Measurements from ENCODE around the gene OR8G1.
"Not testable (repeated sequence)": the region's sequence is repeated elsewhere in the genome, so short reads cannot be mapped to it uniquely, and the experiment has no call there.

Gene OR8G1

GRCh38 chr11:124240621-124241397, at the start of gene OR8G1:
Gene OR8G1 (plus strand): TSS chr11:124241095. CDS start chr11:124249676, 8,581 bp downstream.
- no peak for DNase-seq (ENCODE audit: extremely low read depth in 1 of 2, low read depth in 1 of 2)

- DNase-seq (ENCODE audit: extremely low read depth in 1 of 2, low read depth in 1 of 2) = no peak
Observed at GRCh38 chr11:124193221-124194010, 47.5 kb upstream of the OR8G1 start.

GRCh38 chr11:124194293-124195188, 46.4 kb upstream of the OR8G1 start:
- no peak for DNase-seq (ENCODE audit: extremely low read depth in 1 of 2, low read depth in 1 of 2)

GRCh38 chr11:124195189-124195734, 45.6 kb upstream of the OR8G1 start:
- DNase-seq (ENCODE audit: extremely low read depth in 1 of 2, low read depth in 1 of 2) = no peak

- DNase-seq (ENCODE audit: extremely low read depth in 1 of 2, low read depth in 1 of 2) = no peak
Observed at GRCh38 chr11:124197999-124198398, 42.9 kb upstream of the OR8G1 start.

- DNase-seq (ENCODE audit: extremely low read depth in 1 of 2, low read depth in 1 of 2) = no peak
Observed at GRCh38 chr11:124198897-124199296, 42.0 kb upstream of the OR8G1 start.

- DNase-seq (ENCODE audit: extremely low read depth in 1 of 2, low read depth in 1 of 2) = no peak
Observed at GRCh38 chr11:124199702-124200101, 41.2 kb upstream of the OR8G1 start.

- no peak for DNase-seq (ENCODE audit: extremely low read depth in 1 of 2, low read depth in 1 of 2)
Observed at GRCh38 chr11:124200671-124201070, 40.2 kb upstream of the OR8G1 start.

GRCh38 chr11:124202951-124203350, 37.9 kb upstream of the OR8G1 start:
- no peak for DNase-seq (ENCODE audit: extremely low read depth in 1 of 2, low read depth in 1 of 2)

- DNase-seq (ENCODE audit: extremely low read depth in 1 of 2, low read depth in 1 of 2) = no peak
Observed at GRCh38 chr11:124204008-124204407, 36.9 kb upstream of the OR8G1 start.

GRCh38 chr11:124207102-124207792, 33.6 kb upstream of the OR8G1 start:
- no peak for DNase-seq (ENCODE audit: extremely low read depth in 1 of 2, low read depth in 1 of 2)

- DNase-seq (ENCODE audit: extremely low read depth in 1 of 2, low read depth in 1 of 2) = no peak
Observed at GRCh38 chr11:124209824-124210357, 31.0 kb upstream of the OR8G1 start.

GRCh38 chr11:124210421-124210820, 30.5 kb upstream of the OR8G1 start:
- no peak for DNase-seq (ENCODE audit: extremely low read depth in 1 of 2, low read depth in 1 of 2)

GRCh38 chr11:124211321-124211720, 29.6 kb upstream of the OR8G1 start:
- DNase-seq (ENCODE audit: extremely low read depth in 1 of 2, low read depth in 1 of 2) = no peak

GRCh38 chr11:124214027-124214426, 26.9 kb upstream of the OR8G1 start:
- no peak for DNase-seq (ENCODE audit: extremely low read depth in 1 of 2, low read depth in 1 of 2)

- no peak for DNase-seq (ENCODE audit: extremely low read depth in 1 of 2, low read depth in 1 of 2)
Observed at GRCh38 chr11:124219126-124219525, 21.8 kb upstream of the OR8G1 start.

GRCh38 chr11:124222407-124222806, 18.5 kb upstream of the OR8G1 start:
- no peak for DNase-seq (ENCODE audit: extremely low read depth in 1 of 2, low read depth in 1 of 2)

GRCh38 chr11:124224618-124225423, 16.1 kb upstream of the OR8G1 start:
- not testable (repeated sequence) for DNase-seq (ENCODE audit: extremely low read depth in 1 of 2, low read depth in 1 of 2)

- DNase-seq (ENCODE audit: extremely low read depth in 1 of 2, low read depth in 1 of 2) = no peak
Observed at GRCh38 chr11:124225471-124225870, 15.4 kb upstream of the OR8G1 start.
